IPS-NIHi11 (cell line): ENCODE measurements around the gene HM13.
"Not testable (repeated sequence)": the region's sequence is repeated elsewhere in the genome, so short reads cannot be mapped to it uniquely, and the experiment has no call there.

Experiments used
- DNase-seq: peaks from one replicate; pipeline ENCODE4 v3.0.0; 2012; ENCODE audit warnings: mixed read lengths, low spot score

HM13 gene, protein sequence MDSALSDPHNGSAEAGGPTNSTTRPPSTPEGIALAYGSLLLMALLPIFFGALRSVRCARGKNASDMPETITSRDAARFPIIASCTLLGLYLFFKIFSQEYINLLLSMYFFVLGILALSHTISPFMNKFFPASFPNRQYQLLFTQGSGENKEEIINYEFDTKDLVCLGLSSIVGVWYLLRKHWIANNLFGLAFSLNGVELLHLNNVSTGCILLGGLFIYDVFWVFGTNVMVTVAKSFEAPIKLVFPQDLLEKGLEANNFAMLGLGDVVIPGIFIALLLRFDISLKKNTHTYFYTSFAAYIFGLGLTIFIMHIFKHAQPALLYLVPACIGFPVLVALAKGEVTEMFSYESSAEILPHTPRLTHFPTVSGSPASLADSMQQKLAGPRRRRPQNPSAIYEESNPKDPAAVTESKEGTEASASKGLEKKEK

DNA sequence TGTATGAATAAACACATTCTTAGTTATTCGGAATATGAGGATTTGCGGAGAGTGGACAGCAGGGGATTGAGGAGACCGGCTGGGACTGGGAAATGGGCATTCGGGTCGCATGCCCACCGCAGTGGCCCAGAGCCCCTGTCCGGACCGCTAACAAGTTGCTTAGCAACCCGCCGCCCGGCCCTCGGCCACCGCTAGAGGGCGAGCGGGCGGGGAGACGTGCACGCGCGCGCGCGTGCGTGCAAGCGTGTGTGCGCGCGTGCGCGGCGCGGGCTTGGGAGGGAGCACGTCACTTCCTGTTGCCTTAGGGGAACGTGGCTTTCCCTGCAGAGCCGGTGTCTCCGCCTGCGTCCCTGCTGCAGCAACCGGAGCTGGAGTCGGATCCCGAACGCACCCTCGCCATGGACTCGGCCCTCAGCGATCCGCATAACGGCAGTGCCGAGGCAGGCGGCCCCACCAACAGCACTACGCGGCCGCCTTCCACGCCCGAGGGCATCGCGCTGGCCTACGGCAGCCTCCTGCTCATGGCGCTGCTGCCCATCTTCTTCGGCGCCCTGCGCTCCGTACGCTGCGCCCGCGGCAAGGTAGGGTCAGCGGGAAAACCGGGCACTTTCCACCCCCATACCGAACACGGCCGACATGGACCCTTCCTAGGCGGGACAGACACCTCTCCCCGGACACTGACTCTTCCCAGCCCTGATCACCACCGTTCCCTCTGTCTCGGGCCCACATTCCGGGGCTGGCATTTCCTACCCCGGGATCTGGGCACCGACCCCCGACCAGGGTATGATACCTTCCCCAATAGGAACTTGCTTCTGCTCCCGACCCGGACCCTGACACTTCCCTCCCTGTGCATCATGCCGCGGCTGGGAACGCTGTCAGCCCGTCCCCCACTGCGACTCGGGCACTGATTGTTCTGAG is at the start of gene HM13:
Gene HM13, plus strand, starts transcription at position 289 of the 918 bp plus-strand sequence. Its CDS starts 110 bp downstream, at position 399.
- DNase-seq, result peak; percentile 99

DNA sequence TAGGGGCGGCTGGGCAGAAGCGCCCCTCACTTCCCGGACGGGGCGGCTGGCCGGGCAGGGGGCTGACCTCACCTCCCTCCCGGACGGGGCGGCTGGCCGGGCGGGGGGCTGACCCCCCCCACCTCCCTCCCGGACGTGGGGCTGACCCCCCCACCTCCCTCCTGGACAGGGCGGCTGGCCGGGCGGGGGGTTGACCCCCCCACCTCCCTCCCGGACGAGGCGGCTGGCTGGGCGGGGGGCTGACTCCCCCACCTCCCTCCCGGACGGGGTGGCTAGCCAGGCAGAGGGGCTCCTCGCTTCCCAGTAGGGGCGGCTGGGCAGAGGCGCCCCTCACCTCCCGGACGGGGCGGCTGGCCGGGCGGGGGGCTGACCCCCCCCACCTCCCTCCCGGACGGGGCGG is 43.3 kb upstream of the HM13 start:
- not testable (repeated sequence) for DNase-seq

DNA sequence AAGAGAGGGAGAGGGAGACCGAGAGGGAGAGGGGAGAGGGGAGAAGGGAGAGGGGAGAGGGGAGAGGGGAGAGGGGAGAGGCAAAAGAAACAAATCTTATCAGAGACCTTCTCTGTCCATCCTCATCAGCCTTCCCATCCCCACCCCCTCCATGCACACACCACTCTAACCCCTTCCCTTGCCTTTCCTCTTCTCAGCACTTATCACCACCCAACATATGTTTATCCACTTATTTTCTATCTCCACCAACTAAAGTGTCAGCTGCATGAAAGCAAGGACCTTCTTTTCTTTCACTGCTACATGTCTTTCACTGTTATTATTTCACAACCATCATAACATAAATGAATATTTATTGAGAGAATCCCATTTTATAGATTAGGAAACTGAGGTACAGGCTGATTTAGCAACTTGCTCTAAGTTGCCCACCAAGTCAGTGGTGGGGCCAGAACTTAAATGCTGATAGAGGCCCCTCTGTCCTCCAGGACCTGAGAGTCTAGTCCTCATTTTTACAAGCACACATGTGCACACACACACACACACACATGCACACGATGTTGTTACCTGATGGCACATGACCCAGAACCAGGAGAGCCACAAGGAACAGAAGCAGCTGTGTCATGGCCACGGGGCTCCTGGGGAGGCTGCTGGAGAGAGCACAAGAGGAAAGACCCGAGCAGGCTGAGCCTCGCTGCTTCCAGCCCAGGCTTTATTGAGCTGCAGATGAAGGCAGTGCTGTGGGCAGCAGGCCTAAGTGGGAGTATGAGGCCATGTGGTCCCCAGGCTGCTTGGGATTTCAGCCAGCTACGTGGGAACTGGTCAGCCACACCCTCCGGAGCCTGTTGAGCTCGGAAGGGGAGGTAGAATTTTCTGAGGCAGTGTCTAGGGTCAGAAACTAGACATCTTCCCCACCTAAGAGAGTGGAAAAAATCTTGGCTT is 41.6 kb upstream of the HM13 start:
- DNase-seq, result no peak

DNA sequence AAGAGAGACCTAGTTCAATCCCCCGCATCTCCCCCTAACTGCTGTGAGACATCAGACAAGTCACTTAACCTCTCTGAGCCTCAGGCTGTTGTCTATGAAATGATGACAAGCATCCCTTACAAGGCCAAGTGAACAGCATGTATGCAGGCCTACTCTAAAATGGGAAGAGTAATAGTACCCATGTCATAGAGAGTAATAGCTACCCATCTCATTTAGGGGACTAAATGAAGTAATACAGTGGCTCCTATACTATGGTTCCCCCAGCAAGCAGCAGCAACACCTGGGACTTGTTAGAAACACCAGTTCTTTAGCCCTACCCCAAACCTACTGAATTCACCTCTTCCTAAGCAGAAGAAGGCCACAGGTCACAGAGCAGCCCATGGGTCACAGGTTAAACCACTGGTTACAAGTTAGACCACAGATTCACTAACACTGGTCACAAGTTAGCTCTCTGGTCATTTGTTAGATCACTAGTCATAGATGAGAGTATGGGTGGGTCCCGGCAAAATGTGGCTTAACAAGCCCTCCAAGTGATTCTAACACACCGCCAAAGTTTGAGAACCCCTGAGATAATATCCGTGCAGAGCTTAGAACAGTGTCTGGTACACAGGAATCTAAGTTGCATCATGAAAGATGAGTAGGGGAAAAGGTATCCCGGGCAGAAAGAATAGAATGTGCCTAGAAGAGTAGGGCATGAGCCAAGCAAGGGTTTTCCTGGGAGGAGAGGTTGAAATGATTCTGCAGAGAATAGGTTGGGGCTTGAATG is 40.7 kb upstream of the HM13 start:
- no peak for DNase-seq

DNA sequence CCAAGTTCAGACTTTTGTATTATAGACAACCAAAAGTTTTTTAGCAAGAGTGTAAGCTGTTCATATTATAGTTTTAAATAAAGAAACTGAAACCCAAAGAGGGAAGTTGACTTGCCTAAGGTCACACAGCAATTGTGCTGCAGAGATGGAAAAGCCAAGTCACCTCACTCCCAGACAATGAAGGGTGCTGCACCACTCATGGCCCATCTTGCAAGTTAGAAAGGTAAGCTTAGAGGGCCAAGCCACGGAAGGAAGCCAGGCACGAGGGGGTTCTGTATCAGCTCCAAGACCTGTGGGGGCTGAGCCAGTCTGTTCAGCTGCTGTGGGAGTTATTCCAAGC is 40.2 kb upstream of the HM13 start:
- no peak for DNase-seq

DNA sequence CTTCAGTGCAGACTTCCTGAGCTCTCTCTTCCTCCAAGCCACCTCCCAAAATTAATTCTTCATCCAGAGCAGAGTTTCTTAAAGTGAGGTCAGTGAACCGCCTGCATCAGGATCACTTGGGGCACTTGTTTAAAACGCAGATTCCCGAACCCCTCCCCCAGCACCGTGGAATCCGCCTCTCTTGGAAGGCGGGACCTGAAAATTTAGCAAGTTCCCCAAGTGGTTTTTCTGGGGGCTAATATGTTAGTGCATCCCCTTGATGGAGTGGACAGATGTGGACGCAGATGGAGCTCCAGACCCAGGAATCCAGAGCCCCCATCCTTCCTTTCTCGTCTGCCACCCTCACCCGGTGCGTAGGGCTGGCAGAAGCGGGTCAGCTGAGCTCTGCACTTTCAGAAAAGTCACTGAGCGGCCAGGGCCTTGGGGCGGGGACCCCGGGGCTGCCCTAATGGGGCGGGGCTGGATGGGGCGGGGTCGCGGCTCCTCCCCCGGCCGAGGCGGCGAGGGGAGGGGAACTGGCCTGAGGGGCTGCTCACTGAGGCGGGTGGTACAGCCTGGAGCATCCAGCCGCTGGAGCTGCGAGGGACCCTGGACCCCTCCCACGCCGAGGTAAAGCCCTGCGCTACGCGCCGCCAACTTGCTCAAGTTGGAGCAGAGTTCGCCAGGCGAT is 39.3 kb upstream of the HM13 start, which contains the start of the genes DEFB124 and REM1:
Gene DEFB124, minus strand, starts transcription at position 370 of the 670 bp plus-strand sequence. CDS start 2,114 bp downstream, outside the sequence.
Gene REM1, plus strand, starts transcription at position 531 of the 670 bp plus-strand sequence. CDS start 1,158 bp downstream, outside the sequence.
- DNase-seq, result no peak

DNA sequence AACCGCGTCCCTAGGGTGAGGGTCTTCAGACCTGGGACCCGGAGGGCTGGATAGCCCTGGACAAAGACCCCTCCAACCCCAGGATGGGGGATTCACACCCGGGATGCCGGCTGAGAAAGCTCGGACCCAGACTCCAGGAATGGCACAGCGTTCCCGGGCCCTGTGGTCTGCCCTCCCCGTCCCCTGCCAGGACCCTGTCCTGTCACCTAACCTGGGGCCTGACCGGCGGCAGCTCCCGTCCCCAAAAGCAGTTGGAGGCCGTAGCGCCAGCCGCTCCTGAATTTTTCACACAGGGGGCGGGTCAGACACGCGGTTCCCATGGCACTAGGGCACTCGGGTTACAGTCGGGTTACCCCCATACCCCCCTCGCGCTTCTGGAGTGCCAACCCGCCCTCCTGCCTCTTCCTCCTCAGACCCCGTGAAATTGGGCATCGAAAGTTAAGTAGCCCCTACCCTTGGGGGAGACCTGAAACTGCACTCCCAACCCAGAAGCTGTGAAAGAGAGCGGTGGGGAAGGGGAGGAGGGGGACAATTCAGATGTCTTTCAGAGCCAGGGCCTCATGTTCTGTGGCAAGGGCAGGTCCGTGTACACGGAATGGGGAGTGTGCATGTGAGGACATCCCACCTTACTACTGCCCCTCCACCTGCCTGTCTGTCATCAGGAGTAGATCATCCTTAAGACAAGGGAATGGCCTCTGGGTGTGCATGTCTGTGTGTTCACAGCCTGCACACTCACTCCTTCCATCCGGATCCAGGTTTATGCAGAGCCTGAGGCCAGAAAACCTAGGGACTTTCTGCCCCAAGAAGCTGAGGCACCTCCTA is 38.6 kb upstream of the HM13 start:
- no peak for DNase-seq

DNA sequence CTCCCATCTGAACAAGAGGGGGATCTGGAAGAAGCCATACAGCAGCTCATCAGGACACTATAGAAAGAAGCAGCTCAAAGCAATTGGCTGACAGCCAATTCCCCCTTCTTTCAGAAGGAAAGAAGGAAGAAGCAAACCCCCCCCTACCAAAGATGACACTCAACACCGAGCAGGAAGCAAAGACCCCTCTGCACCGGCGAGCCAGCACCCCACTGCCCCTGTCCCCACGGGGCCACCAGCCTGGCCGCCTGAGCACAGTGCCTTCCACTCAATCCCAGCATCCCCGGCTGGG is 38.0 kb upstream of the HM13 start:
- DNase-seq, result no peak

DNA sequence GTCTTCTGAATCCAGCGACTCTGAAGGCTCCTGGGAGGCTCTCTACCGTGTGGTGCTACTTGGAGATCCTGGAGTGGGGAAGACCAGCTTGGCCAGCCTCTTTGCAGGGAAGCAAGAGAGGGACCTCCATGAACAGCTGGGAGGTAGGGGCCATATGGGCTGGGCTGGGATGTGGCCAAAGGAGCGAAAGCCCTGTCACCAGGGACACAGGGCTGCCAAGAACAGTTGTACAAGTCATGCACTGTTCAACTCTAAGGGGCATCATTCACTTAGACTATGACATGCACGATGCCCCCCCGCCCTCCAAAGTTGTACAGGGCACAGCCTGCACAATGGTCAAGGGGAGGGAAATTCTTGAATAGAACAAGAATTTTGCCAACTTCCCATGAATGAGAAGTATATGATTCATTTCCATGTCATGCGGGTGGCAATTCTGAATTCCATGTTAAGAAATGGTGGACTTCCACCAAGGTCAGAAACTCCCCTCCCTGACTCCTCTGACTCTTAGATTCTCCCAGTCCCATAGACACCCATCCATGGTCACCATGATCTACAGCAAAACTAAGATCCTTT is 37.5 kb upstream of the HM13 start:
- no peak for DNase-seq

DNA sequence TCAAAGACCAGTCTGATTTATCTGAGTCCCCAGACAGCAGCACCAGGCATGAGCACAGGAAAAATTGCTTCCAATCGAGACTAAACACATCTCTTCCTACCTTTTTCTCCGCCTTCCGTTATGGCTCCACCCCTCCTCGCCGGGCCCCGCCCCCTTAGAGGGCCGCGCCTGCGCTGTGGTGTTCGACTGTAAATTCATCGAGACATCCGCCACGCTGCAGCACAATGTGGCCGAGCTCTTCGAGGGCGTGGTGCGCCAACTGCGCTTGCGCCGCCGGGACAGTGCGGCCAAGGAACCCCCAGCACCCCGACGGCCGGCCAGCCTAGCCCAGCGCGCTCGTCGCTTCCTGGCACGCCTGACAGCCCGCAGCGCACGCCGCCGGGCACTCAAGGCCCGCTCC is 30.2 kb upstream of the HM13 start:
- DNase-seq, result no peak

DNA sequence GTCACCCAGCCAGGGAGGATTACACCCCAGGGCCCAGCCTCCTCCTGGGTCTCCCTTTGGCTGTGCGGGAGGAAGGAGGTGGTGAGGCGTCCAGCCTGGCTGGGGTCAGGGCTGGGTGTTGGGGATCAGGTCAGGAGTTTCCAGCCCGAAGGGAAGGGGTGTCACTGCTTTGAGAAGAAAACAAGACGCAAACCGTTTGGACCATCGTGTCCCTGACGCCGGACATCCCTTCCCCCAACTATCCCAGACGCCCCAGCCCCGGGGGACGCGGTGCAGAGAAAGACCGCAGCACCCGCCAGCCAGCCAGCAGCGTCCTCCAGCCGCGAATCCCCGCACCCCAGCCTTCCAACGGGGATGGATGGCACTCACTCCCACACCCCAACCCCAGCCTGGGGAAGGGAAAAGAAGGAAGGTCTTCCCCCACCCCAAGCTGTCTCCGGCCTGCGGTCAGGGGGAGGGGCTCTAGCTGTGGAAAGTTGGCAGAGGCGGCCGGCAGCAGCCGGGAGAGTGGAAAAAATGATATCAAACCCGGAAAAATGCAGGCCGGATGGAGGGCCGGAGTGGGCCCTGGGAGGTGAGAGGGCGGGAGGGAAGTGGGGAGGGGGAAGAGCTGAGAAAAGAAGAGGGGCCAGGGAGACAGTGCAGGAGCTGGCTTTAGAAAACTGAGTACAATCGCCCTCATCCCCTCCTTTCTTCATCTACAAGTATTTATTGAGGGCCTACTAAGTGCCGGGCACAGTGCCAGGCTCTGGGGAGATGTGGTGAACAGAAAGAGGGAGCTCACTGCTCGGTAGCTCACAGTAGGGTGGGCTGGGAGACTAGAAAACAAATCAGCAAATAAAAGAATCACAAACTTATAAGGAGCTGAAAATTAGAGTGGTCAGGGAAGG is 28.5 kb upstream of the HM13 start:
- DNase-seq, result no peak

DNA sequence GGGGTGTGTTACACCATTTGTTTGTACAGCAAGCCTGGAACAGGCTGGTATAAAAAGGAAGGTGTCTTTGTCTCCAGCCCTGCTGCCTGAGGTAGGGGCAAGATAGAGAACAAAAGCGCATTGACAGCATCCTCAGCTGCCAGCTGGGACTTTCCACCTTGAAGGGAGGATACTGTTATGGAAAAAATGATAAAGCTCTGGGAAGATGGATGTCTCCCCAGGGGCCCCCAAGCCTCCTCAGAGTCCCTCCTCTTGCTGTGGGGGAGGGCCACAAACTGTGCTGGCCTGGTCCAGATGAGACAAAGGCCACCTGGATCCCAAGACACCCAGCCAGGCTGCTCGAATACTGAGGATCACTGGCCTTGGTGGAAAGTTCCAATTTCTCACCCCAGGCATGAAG is 26.1 kb upstream of the HM13 start:
- no peak for DNase-seq

DNA sequence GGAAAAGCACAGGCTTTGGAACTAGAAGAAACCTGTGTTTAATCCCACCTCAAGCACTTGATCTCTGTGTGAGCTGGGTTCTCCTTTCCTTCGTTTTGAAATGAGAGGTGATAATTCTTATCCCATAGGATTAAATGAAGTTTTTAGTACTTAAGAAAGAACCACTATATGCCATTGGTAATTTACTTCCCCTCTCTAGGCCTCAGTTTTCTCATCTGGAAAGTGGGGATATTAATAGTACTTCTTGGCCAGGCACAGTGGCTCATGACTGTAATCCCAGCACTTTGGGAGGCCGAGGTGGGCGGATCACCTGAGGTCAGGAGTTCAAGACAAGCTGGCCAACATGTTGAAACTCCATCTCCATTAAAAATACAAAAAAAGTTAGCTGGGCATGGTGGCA is 25.1 kb upstream of the HM13 start:
- DNase-seq, result no peak

DNA sequence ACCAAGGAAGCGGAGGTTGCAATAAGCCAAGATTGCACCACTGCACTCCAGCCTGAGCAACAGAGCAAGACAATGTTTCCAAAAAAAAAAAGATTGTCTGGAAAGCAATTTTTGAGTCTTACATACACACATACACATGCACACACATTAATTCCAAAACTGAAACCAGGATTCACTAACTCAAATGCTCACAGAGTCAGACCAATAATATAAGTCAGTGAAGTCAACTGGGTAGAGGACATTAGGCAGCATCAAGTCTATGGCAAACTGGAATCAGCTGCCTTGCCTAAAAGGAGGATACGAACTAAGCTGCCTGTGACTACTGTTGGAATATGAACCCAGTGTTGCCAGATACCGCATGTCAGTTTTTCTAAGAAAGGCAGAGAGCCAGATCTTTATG is 23.5 kb upstream of the HM13 start:
- DNase-seq, result no peak

DNA sequence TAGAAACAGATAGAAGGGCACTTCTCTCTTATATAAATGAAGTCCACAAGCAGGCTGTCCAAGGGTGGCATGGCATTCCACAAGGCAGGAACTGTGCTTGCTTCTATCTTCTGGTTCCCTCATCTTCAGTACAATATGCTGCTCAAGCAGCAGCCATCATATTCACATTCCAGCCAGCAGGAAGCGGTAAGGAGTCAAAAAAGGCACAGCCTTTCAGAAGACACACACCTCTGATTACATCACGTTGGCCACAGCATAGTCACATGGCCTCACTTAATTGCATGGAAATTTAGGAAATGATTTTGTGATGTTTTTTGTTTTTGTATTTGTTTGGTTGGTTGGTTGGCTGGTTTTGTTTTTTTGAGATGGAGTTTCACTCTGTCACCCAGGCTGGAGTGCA is 20.1 kb upstream of the HM13 start:
- peak; percentile 52 for DNase-seq

DNA sequence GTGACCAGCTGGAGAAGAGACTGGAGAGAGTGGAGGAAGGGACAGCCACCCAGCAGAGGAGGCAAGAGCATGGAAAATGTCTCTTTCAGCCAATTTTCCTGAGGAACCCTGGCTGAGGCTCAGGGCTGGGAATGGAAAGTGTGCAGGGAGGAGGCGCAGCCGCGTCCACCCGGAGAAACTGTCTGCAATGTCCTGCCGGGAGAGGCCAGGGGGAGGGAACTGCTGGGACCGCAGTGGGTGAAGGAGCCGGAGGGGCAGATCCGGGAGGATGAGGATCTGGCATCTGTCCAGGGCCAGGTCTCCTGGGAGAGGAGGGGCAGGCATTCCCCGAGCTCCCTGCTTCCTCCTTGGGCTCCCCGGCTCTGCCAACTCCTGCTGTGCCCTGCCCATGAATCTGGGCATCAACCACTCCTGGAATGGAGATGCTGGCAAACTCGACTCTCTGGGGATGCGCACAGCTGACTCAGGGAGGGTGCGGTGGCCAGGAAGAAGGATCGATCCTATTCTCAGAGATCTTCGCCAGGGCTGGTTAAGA is 17.4 kb upstream of the HM13 start:
- DNase-seq, result no peak

DNA sequence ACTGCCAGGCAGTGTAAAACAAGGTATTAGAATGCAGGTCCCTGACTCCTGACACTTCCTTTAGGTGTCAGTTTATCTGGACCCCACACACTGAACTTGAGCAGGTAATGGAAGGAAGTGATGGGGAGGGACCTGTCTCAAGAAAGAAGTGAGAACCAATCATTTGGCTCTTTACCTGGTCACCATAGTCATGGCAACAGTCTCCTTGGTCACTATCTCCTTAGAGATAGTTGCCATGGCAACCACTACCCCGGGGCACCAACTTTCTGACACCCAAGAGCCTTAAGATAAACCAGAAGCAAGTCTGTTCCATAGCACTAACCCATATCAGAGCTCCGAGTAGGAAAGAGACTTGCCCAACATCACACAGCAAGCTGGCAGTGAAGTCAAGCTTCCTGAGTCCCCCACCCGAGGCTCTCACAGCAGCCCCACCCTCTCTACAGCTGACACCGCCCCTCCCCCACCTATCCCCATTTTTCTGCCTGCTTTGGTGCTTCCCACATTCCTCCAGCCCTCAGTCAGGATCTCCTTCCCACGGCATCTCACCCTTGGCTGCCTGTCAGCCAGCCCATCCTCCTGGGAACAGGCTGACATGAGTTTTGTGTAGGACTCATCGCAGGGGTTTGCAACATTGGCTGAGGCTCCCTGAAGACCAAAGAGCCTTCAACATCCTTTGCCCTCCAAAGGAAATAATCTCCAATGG is 16.3 kb upstream of the HM13 start:
- DNase-seq, result no peak
